GM21528 (cell line): Measurements from ENCODE around the gene RNASE13.
"Not testable (repeated sequence)": the region's sequence is repeated elsewhere in the genome, so short reads cannot be mapped to it uniquely, and the experiment has no call there.

Source experiments
- ATAC-seq: cut with Tn5 transposase; IDR thresholded peaks from one replicate; pipeline ENCODE4 v1.9.1; 2021; ENCODE audit warnings: mild to moderate bottlenecking, moderate library complexity; ENCODE audit not compliant: unreplicated experiment, low FRiP score

Gene RNASE13

DNA sequence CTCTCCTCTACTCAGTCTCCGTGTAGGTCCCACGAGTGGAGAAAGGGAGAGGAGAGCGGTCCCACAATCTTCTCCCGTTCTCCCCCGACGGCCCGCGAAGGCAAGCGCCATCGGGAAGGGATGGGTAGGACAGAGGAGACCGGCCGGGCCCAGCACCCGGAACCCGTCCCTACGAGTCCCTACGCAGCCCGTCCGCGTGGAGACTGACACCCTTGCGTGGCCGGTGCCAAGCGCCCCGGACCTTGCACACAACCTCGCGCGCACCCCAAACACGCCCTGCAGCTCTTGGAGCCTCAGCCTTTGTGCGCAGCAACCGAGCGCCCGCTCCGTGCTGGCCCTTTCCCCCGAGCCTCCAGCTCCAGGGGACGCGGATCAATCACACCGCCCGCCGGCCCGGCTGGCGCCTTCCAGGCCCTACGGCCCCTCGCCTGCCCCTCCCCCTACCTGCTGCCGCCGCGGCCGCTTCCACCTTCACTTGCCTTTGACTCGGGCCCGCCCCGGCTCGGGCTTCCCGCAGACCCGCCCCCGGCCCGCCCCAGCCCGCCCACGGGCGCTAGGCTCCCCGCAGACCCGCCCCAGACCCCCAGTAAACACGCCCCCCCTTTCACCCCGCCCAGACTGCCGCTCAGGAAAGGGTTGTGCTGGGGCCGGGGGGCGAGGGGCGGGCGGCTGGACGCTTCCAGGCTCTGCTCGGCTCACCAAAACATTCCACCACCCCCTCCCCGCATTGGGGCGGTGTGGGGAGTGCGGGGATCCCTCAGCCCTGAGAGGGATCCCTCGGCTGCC, 9.8 kb downstream of the RNASE13 start, which contains the start of gene NDRG2:
Gene NDRG2, minus strand, starts transcription at position 477 of the 786 bp plus-strand sequence. CDS start 1,746 bp downstream, outside the sequence.
- no peak for ATAC-seq

DNA sequence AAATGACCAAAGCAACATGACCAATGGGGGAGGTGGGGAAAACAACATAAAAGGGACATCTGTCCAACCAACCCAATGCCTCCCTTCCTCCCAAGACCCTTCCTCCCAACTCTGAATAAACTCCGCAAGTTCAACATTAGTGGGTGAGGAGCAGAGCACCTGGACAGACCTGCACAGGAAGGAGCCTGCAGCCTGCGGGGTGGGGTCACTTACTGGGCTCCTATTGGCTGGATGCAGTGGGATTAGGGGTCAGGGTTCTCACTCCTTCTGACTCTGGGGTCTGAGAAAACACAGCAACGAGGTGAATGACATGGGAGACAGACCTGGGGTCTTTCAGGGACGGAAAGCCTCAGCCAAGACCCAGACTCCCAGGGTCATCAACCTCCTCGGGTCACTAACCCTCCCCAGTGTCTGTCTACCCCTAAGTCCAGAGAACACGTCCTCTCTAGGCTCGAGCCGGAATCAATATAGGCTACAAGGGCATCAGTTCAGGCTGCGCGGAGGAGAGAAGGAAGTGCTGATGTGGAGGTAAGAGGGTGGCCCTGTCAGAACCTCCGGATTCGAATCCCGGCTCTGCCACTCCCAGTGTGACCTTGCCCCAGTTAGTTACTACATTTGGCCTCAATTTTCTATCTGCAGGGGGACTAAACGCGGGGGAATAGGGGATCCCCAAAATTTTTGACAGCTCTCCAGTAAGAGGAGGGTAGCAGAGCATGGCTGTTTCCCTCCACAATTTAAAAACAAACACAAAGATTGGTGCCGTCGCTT, 10.6 kb downstream of the RNASE13 start:
- no peak for ATAC-seq

DNA sequence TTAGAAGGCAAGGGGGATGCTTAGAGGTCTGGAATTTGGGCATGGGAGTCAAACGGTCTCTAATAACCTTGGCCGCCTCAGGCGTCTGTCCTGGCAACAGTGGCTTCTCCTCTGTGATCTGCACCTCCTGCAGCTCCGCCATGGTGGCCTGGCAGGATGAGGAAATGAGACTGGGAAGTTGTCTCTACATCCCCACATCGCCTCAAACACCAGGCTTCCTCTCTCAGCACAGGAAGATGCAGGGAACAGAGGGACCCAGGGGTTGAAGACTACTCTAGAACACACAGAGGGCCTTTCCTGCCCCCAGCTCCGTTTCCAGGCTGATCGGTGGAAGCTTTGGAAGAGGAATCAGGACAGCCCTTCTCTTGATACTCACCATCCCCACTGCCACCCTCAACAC, 11.4 kb downstream of the RNASE13 start:
- ATAC-seq = no peak

DNA sequence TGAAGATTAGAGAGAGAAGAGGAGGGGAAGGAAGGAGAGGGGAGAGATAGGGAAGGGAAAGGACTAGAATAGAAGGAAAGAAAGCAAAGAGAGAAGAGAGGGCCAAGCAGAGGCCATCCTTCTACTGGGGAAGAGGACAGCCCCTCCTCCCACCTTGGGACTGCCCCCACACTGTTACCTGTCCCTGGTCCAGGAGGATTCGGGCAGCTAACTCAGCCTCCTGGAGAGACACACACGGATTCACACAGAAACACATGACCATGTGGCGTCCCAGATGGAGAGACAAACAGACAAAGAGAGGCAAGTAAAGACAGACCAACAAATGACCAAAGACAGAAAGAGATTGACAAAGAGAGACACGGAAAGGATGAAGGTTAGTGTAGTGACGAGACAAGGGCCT, 11.9 kb downstream of the RNASE13 start:
- no peak for ATAC-seq

DNA sequence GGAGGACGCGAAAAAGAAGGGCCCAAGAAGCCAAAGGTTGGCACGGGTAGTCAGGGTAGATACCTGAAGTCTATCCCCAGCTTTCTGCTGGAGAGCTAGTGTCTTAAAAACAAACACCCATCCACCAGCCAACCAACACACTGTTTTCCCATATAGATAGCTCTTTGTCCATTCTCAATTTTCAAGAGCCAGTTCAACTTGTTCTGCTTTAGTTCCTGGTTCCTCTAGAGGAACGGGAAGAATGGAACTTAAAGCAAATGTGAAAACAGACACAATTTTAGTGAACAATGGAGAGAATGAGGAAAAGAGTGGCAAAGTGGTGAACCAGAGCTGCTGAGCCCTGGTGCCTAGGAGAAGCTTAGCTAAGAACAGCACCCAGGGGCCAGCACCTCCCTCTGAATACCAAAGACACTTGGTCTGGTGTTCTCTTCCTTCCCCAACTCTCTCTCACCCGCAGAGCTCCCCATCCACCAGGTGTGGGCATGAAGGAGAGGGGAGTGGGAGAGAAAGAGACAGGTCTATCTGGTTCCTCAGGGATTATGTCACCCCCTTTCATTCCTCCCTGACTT, 13.5 kb downstream of the RNASE13 start:
- no peak for ATAC-seq

DNA sequence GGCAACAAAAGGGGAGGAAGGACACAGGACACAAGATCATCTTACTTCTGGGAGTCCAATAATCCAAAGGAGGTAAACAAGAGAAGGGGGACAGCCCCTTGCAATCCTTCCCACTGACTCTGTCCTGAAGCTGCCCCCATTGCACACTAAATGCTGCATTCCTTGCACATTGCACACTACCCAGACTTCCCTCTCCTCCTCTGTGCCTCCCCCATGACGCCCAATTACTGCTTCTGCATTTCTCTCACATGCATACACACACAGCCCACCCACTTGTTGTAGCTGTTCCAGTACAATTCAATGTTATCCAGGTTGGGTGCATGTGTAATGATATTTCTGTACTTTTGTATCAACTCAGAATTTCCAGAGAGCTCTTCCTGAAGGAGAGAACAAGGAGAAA, 15.2 kb downstream of the RNASE13 start:
- ATAC-seq = no peak

DNA sequence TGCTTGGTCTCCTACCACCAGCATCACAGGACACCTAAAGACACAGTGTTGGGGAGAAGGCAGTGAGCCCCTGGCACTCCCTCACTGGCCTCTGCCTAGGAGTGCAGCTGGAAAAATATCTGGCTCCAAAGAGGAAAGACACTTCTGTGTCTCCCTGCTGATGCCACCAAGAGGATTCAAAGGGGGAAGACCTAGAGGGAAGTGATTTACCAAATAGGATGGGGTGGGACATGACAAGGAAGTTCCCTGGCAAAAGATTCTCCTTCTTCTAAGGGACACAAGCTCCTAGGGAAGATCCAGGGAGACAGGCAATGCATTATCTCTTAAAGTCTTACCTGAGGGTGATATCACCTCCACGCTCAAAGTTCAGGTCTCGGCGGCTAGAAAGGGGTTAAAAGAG, 15.8 kb downstream of the RNASE13 start:
- no peak for ATAC-seq

DNA sequence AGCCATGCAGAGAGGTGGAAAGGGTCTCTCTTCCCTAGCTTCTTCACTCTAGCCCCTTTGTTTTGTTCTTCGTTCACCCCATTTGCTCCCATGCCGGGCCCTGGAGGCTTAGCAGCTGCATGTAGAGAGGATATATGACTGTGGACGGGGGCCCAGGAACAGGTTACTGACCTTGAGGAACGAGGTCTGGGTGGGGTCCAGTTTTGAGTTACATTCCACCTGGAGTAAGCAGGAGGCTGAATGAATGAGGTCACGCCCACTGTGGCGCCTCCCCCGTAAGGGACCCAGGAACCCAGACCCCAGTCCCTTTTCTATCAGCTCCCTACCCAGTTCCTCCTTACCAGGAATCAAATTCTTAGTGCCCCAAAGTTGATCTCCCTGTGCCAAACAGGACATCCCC, 16.3 kb downstream of the RNASE13 start:
- no peak for ATAC-seq

DNA sequence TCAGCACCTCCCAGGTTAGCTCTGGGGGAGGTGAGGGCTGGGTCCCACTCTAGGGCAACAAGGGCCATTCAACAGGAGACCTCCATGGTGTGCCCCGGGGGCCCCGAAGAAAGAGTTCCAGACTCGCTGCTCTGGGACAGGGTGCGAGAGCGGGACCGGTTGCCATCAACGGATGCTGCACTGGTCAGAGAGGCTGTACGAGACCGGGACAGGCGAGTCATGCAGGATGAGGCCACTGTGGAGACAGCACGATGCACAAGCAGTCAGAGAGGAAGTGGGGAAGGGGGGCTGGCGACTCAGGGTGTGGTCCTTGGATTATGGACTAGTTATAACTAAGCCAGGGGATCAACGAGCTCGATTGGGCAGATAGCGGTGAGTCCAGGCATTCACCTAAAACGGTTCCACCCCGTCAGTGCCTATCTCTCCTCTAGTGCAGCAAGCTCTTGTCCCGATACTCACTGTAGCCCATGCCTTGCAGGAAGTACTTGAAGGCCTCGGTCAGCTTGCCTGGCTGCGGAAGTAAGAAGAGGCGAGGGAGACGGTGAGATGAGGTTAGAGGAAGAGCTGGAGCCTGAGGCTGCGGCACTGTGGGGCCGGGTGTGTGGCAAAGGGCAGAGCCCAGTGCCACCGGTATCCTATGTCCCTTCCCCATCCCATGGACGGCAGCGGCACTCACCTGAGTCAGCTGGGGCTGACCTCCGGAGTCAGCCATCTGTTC, 16.9 kb downstream of the RNASE13 start:
- ATAC-seq = no peak

DNA sequence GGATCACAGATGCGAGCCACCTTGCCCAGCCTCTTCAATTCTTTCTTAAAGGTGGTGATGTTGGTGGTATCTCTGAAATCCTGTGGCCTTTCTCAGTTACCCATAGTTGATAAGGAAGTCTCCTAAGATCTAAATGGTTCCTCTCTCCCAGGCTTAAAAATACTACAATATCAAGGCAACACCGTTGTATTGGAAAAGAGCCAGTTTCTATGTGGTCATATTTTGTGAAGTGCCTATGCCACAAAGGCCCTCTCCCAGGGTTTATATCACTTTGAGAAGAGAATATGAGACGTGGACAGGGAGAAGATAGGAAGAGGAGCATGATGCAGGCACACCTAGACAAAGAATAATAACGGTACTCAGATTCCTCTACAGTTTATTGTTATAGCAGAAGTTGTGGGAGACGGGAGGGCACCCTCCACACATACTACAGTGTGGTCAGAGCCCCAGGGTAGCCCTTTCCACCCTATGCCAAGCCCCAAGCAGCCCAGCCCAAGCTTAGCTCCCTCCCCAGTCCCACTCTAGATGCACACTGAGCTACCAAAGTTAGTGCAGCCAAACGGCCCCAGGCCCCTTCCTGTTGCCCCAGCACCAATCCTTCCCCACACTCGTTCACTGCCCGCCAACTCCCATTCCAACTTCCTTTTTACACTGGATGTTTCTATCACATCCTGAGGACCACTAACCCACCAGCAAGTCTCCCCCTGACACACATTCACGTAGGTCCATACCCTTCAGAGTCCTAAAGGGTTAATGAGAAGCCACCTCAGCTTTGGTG, 18.0 kb downstream of the RNASE13 start:
- ATAC-seq = no peak

DNA sequence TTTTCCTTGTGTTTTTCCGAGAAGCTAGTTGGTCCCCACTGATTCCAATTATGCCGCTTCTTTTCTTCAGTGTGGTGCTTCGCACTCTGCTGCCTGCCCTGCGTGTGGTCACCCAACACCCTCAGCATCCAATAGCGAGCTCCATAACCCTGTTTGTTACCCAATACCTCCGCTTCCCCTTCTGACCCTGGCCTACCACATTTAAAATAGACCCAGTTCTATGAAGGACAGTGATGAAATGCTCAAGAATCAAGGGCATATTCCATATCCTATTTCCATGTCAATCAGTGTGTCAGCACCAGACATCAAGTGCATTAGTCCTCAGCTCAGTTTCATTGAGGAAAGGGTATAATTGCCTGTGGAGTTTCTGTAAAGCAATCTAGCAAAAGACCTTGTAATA, 19.3 kb downstream of the RNASE13 start:
- ATAC-seq = no peak

DNA sequence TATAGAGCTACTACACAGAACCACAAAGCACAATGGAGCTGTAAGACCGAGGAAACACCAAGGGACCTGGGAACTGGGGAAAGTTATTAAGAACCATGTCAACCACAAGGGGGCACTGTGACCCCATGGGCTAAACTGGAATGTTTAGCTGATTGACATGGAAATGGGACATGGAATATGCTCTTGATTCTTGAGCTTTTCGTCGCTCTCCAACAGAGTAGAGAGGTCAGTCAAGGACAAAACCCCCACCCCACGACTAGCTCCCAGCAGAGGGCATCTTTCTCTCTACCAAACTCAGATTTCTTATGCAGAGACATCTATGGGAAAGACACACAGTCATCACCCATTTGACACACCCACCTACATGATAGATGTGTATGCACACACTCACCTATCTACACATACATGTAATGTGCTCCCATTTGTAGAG, 19.8 kb downstream of the RNASE13 start:
- ATAC-seq = no peak

DNA sequence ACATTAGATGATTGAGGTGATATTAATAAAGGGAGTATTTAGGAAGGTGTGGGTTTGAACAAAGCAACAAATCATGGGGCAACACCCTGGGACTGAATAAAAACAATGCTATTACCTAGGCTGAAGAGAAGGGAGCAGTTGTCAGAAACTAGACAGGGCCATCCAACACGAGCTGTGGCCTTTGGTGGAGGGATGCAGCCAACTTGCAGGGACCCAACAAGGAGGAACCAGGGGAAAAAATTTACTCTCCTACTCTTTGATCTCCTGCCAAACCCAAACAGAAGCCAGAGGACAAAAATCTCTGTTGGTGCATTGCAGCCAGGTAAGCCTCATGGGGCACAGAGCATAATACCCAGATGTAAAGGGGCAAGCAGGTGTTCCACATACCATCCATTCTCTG, 23.5 kb downstream of the RNASE13 start:
- no peak for ATAC-seq

DNA sequence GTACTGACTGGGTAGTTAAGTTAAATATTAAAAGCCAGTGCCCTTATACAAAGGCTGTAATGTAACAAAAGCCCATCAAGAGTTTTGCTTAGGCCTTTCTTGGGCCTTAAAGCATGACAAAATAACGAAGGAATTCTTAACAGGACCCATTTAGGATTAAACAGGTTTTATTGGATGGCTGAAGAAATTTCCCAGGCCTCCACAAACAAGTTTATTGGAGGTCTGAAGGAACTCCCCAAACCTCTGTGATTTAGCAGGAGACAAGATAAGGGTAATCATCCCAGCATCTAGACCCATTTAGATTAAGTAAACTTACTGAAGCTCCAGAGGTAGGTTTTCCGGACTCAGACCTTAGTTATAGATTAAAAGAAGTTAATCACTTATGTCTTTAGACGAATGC, 24.9 kb downstream of the RNASE13 start:
- not testable (repeated sequence) for ATAC-seq

DNA sequence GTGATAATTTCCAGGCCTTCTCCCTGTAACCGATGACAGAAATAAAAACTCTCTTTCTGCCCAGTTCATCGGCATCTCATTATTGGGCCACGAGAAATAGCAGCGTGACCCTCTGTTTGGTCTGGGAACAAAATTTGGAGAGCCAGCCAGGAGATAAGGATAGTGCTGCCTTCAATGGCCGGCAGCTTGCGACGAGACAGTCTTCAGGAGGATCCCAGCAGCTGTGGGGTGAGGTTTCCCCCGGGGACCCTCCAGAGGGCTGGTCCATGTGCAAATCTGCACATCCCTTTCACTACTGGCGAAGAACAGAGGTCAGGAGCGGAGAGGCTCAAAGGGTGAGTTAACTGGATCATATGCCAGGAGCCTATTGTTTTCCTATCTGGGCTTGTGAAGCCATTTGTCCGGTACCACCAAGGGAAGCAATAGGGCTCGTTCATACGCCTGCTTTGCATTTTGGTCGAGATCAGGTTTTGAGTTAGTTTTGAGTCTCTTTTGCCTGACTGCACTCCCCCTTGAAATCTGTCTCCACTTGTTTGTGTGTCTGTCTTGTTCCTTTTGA, 30.7 kb downstream of the RNASE13 start:
- ATAC-seq = no peak

DNA sequence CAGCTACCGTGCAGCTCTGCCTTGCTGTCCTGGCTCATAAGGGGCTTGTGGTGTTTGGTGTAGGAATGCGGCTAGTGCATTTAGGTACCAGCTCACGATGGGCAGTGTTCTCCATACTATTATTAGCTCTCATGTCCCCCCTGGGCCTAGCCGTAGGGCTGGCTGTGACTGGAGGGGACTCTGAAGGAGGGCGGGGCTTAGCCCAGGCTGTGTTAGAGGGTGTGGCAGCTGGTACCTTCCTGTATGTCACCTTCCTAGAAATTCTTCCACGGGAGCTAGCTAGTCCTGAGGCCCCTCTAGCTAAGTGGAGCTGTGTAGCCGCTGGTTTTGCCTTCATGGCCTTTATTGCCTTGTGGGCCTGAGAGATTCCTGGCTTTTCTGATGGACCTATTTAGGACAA, 33.4 kb downstream of the RNASE13 start:
- ATAC-seq = no peak

DNA sequence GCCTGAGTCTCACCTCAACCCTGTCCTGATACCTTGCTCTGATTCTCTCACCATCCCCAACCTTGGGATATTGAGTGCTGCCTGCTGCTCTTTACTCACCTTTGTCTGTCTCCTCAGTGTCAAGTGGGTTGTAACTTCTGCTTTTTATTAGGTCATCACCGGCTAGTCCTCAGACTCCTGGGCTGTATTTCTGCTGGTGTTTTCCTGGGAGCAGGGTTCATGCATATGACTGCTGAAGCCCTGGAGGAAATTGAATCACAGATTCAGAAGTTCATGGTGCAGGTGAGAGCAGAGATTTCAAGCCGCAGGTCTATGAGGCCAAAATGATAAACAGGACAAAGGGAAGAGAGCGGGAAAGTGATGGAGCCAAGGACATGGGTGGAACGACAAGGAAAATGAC, 35.0 kb downstream of the RNASE13 start:
- no peak for ATAC-seq

DNA sequence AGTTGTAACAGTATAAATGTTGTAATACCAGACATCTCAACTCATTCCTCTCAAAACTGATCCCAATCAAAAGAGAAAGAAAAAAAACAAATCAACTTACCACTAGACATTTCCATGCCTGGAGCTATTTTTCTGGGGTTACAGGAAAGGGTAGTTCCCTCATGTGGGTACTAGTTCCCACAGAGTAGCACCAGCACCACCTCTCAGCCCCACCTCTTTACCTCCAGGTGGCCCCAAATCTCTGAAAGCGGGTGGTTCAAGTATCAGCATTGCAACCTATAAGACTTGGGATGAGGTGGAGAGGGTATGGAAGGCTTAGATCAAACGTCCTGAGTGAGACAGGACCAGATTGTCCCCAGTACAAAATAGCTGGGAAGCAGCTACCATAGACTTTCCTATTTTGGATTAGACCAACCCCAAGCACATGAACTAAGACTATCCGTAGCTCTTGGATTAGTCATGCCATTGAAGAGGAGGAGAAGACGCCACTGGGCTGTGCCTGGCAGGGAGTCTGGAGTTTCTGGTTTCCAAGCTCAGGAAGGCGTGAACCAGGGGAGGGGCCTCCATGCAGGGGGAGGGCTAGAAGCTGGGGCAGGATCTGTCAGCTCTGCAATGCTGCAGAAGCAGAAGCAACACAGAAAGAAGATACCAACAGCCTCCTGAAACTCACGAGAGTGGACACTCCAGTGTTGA, 35.8 kb downstream of the RNASE13 start, which contains the start of gene SLC39A2:
Gene SLC39A2, plus strand, starts transcription at position 620 of the 693 bp plus-strand sequence. CDS start 154 bp downstream, outside the sequence.
- no peak for ATAC-seq

DNA sequence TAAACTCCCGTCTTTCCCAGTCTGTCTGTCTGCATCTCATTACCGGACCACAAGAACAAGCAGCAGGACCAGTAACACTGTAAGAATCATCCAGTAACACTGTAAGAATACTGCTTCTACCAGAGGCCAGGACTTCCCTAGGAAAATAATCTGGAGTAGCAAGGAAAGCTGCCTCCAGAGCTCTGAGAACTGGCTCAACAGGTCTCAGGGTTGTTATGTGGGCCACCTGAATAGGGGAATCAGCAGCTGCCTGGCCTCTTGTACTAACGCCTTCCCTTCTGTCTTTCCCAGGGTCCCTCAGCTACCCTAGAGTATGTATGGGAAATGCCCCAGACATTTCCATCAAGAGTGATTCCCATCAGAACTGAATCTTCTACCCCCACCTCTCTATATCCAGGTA, 36.5 kb downstream of the RNASE13 start:
- no peak for ATAC-seq
